ENCODE data around the gene CIAO2B. TPM values are rescaled to one million over a fixed set of nuclear protein-coding genes. Genes with fewer than 3 reads are reported as not detected.

Gene CIAO2B
- polyA plus RNA-seq, 1 donor (not counting 4 experiments of a cell fraction or from before 2014, with no cell fraction given) = 105 TPM

DNA sequence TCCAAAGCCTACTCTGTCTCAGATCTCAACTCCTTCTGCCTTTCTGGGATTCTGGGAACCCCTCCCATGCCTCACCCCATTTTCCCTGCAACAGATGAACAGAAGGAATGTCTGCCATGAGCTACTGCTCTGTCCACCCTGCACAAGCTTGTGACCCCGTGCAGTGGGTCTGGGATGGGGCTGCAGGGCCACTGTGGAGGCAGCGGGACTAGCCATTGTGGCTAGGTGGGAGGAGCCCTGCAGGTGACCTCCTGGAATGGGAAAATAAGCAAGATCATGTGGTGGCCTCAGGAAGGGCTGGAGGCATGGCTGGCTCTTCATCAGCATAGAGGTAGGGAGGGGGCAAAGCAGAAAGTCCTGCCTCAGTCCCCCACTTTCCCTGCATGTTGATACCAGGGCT is 40.1 kb downstream of the CIAO2B start:
- Histone ChIP-seq H3K36me3 (ENCODE audit: control insufficient read depth in 2 of 2, extremely low read depth in 1 of 2, insufficient read depth in 2 of 2, low read length in 2 of 2) (peaks cover 0 to 1% of the 10 kb centered on the region in 2 experiments), H3K4me1 (ENCODE audit: control insufficient read depth, extremely low read depth, insufficient read depth, low read length) (peaks cover 16% of the 10 kb centered on the region), H3K27ac (ENCODE audit: control insufficient read depth, insufficient read depth, low read length) (no peak overlapping the region), H3K79me2 (ENCODE audit: control insufficient read depth, insufficient read depth, low read length) (no peaks in the 10 kb centered on the region), H3K9ac (ENCODE audit: control insufficient read depth, extremely low read depth, insufficient read depth, low read length) (no peak overlapping the region), H3K27me3 (ENCODE audit: control insufficient read depth, extremely low read depth, insufficient read depth, low read length) (no peaks in the 10 kb centered on the region), H2AFZ (ENCODE audit: control insufficient read depth, low read length) (no peak overlapping the region), H3K4me3 (ENCODE audit: control insufficient read depth in 2 of 3, extremely low read depth in 1 of 3, insufficient read depth in 2 of 3, low read depth in 1 of 3, low read length in 3 of 3) (no peak overlapping the region), H3K9me1 (ENCODE audit: control insufficient read depth, extremely low read depth, insufficient read depth, low read length) (no peaks in the 10 kb centered on the region), H3K9me3 (ENCODE audit: control insufficient read depth, low read depth, low read length) (no peaks in the 10 kb centered on the region), H4K20me1 (ENCODE audit: control insufficient read depth, extremely low read depth, insufficient read depth, low read length) (peaks cover 2% of the 10 kb centered on the region), H3K4me2 (ENCODE audit: control insufficient read depth, extremely low read depth, insufficient read depth, low read depth, low read length) (no peak overlapping the region)
- DNase-seq (ENCODE audit: low read depth, low spot score) (no peak), FAIRE-seq (no peak)
- dilution Hi-C loops (cut with MboI; ENCODE audit: extremely low pct_ligation_motif_present, low sequenced_read_pairs) = no loop called here
- TF ChIP-seq EZH2 (IDR thresholded peaks at IDR 0.05; ENCODE audit: low read length) = no peak
- TF ChIP-seq, protein P1, sequence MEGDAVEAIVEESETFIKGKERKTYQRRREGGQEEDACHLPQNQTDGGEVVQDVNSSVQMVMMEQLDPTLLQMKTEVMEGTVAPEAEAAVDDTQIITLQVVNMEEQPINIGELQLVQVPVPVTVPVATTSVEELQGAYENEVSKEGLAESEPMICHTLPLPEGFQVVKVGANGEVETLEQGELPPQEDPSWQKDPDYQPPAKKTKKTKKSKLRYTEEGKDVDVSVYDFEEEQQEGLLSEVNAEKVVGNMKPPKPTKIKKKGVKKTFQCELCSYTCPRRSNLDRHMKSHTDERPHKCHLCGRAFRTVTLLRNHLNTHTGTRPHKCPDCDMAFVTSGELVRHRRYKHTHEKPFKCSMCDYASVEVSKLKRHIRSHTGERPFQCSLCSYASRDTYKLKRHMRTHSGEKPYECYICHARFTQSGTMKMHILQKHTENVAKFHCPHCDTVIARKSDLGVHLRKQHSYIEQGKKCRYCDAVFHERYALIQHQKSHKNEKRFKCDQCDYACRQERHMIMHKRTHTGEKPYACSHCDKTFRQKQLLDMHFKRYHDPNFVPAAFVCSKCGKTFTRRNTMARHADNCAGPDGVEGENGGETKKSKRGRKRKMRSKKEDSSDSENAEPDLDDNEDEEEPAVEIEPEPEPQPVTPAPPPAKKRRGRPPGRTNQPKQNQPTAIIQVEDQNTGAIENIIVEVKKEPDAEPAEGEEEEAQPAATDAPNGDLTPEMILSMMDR (optimal IDR thresholded peaks at IDR 0.05 in 1 of 3, IDR thresholded peaks at IDR 0.05 in 1 of 3, conservative IDR thresholded peaks at IDR 0.05 in 1 of 3; ENCODE audit: extremely low read depth in 1 of 3, insufficient read depth in 2 of 3, low read length in 3 of 3) = no peak

DNA sequence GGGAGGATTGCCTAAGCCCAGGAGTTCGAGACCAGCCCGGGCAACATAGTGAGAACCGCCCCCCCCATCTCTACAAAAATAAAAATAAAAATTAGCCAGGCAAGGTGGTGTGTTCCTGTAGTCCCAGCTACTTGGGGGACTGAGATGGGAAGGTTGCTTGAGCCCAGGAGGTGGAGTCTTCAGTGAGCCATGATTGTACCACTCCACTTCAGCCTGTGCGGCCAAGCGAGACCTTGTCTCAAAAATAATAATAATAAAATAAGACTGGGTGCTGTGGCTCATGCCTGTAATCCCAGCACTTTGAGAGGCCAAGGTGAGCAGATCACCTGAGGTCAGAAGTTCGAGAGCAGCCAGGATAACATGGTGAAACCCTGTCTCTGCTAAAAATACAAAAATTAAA is 42.4 kb downstream of the CIAO2B start:
- H3K4me1 ChIP-seq (ENCODE audit: control insufficient read depth, extremely low read depth, insufficient read depth, low read length) = peaks cover 12% of the 10 kb centered on the region
- no peaks in the 10 kb centered on the region for H3K9me1 ChIP-seq (ENCODE audit: control insufficient read depth, extremely low read depth, insufficient read depth, low read length)
- no peaks in the 10 kb centered on the region for H3K27me3 ChIP-seq (ENCODE audit: control insufficient read depth, extremely low read depth, insufficient read depth, low read length)
- peaks cover 2% of the 10 kb centered on the region for H4K20me1 ChIP-seq (ENCODE audit: control insufficient read depth, extremely low read depth, insufficient read depth, low read length)
- no peak overlapping the region for H3K4me2 ChIP-seq (ENCODE audit: control insufficient read depth, extremely low read depth, insufficient read depth, low read depth, low read length)
- no peak overlapping the region for H3K9ac ChIP-seq (ENCODE audit: control insufficient read depth, extremely low read depth, insufficient read depth, low read length)
- H2AFZ ChIP-seq (ENCODE audit: control insufficient read depth, low read length) = no peak overlapping the region
- peaks cover under 1 to 1% of the 10 kb centered on the region in 2 experiments for H3K36me3 ChIP-seq (ENCODE audit: control insufficient read depth in 2 of 2, extremely low read depth in 1 of 2, insufficient read depth in 2 of 2, low read length in 2 of 2)
- no peaks in the 10 kb centered on the region for H3K9me3 ChIP-seq (ENCODE audit: control insufficient read depth, low read depth, low read length)
- H3K27ac ChIP-seq (ENCODE audit: control insufficient read depth, insufficient read depth, low read length) = no peak overlapping the region
- H3K4me3 ChIP-seq (ENCODE audit: control insufficient read depth in 2 of 3, extremely low read depth in 1 of 3, insufficient read depth in 2 of 3, low read depth in 1 of 3, low read length in 3 of 3) = no peak overlapping the region
- TF ChIP-seq EZH2 (IDR thresholded peaks at IDR 0.05; ENCODE audit: low read length) = no peak
- TF ChIP-seq, protein P1 (optimal IDR thresholded peaks at IDR 0.05 in 1 of 3, IDR thresholded peaks at IDR 0.05 in 1 of 3, conservative IDR thresholded peaks at IDR 0.05 in 1 of 3; ENCODE audit: extremely low read depth in 1 of 3, insufficient read depth in 2 of 3, low read length in 3 of 3) = no peak
- no peak for FAIRE-seq
- no peak for DNase-seq (ENCODE audit: low read depth, low spot score)
- dilution Hi-C loops (cut with MboI; ENCODE audit: extremely low pct_ligation_motif_present, low sequenced_read_pairs) = no loop called here
- peaks cover 1% of the 10 kb centered on the region for H3K79me2 ChIP-seq (ENCODE audit: control insufficient read depth, insufficient read depth, low read length)

Data from keratinocyte (primary cell).